NOMO-1 (cell line): ENCODE results near the gene MYO5B.
"Not testable (repeated sequence)": the region's sequence is repeated elsewhere in the genome, so short reads cannot be mapped to it uniquely, and the experiment has no call there.

ENCODE experiments used
- DNase-seq, 2 experiments: peaks; one replicate each; lab custom pipeline; 2025; ENCODE audit not compliant: unreplicated experiment in 2 of 2; lab: John Stamatoyannopoulos, UW

MYO5B gene

GRCh38 chr18:49845629-49846360 lies 349.2 kb downstream of the MYO5B start:
- DNase-seq: no peak

- no peak for DNase-seq
These were observed 350.0 kb downstream of the MYO5B start for GRCh38 chr18:49844903-49845302.

GRCh38 chr18:49843778-49844625 lies 350.9 kb downstream of the MYO5B start:
- DNase-seq: no peak

GRCh38 chr18:49843131-49843530 lies 351.8 kb downstream of the MYO5B start:
- no peak for DNase-seq

- DNase-seq: no peak
These were observed 352.3 kb downstream of the MYO5B start for GRCh38 chr18:49842656-49843055.

- DNase-seq: no peak
These were observed 353.4 kb downstream of the MYO5B start for GRCh38 chr18:49841236-49842217.

- DNase-seq: no peak
These were observed 355.9 kb downstream of the MYO5B start for GRCh38 chr18:49839012-49839411.

- DNase-seq: no peak
These were observed 356.6 kb downstream of the MYO5B start for GRCh38 chr18:49838381-49838780.

GRCh38 chr18:49837889-49838288 lies 357.1 kb downstream of the MYO5B start:
- no peak for DNase-seq

GRCh38 chr18:49837316-49837835 lies 357.6 kb downstream of the MYO5B start:
- DNase-seq: not testable (repeated sequence)

GRCh38 chr18:49835405-49835804 lies 359.5 kb downstream of the MYO5B start:
- DNase-seq: no peak

- no peak for DNase-seq
These were observed 360.7 kb downstream of the MYO5B start for GRCh38 chr18:49834258-49834657.

- DNase-seq: no peak
These were observed 361.1 kb downstream of the MYO5B start for GRCh38 chr18:49833814-49834213.

- DNase-seq: no peak
These were observed 362.7 kb downstream of the MYO5B start for GRCh38 chr18:49832221-49832647.

- no peak for DNase-seq
These were observed 367.0 kb downstream of the MYO5B start for GRCh38 chr18:49827996-49828395.

- DNase-seq: peak in 1 of 2 experiments; percentile 3
These were observed 374.9 kb downstream of the MYO5B start for GRCh38 chr18:49819823-49820671.

GRCh38 chr18:49819071-49819662 lies 375.8 kb downstream of the MYO5B start:
- no peak for DNase-seq

- DNase-seq: no peak
These were observed 377.0 kb downstream of the MYO5B start for GRCh38 chr18:49817947-49818346.

- DNase-seq: no peak
These were observed 379.0 kb downstream of the MYO5B start for GRCh38 chr18:49815927-49816326.
